Measurements from ENCODE around the gene HIVEP1. TPM values are rescaled to one million over a fixed set of nuclear protein-coding genes. Genes with fewer than 3 reads are reported as not detected.

HIVEP1 gene
- total RNA-seq, result 10 to 100 TPM; 17.5 to 29.0 (median 24.1) TPM

DNA sequence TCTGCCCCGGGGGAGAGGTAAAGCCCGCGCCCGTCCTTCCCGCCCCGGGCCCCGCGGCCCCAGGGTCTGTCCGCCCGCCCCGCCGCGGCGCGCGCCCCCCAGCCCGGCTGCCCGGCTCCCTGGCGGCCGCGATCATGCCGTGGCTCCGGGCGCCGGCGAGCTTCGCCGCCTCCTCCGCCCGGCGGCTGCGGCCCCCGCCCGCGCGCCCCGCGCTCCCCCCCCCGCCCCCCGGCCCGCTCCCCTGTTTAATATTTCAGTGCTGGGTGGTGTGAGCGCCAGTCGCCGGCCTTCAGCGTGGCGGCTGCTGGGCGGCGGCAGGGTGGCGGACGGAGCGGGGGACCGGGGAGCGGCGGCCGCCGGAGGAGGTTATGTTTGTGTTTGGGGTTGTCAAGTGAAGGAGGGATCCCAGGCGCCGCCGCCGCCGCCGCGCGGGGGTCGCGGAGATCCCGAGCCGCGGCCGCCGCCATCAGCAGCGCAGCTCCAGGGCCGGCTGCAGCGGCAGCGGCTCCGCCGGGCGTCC lies at the start of gene HIVEP1:
Gene HIVEP1 (plus strand): TSS at position 275 of the 520 bp plus-strand sequence. CDS start 3,317 bp downstream, outside the sequence.
- TF ChIP-seq, protein P1, sequence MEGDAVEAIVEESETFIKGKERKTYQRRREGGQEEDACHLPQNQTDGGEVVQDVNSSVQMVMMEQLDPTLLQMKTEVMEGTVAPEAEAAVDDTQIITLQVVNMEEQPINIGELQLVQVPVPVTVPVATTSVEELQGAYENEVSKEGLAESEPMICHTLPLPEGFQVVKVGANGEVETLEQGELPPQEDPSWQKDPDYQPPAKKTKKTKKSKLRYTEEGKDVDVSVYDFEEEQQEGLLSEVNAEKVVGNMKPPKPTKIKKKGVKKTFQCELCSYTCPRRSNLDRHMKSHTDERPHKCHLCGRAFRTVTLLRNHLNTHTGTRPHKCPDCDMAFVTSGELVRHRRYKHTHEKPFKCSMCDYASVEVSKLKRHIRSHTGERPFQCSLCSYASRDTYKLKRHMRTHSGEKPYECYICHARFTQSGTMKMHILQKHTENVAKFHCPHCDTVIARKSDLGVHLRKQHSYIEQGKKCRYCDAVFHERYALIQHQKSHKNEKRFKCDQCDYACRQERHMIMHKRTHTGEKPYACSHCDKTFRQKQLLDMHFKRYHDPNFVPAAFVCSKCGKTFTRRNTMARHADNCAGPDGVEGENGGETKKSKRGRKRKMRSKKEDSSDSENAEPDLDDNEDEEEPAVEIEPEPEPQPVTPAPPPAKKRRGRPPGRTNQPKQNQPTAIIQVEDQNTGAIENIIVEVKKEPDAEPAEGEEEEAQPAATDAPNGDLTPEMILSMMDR (IDR thresholded peaks at IDR 0.05; ENCODE audit: low read depth), result no peak

GRCh38 chr6:11963756-11964500 lies 48.2 kb upstream of the HIVEP1 start:
- TF ChIP-seq, protein P1 (IDR thresholded peaks at IDR 0.05; ENCODE audit: low read depth), result no peak

GRCh38 chr6:11964729-11965335 lies 47.3 kb upstream of the HIVEP1 start:
- TF ChIP-seq, protein P1 (IDR thresholded peaks at IDR 0.05; ENCODE audit: low read depth), result no peak

GRCh38 chr6:11965499-11965898 lies 46.6 kb upstream of the HIVEP1 start:
- TF ChIP-seq, protein P1 (IDR thresholded peaks at IDR 0.05; ENCODE audit: low read depth), result no peak

GRCh38 chr6:11968241-11968806 lies 43.8 kb upstream of the HIVEP1 start:
- TF ChIP-seq, protein P1 (IDR thresholded peaks at IDR 0.05; ENCODE audit: low read depth), result no peak

GRCh38 chr6:11969092-11969491 lies 43.0 kb upstream of the HIVEP1 start:
- TF ChIP-seq, protein P1 (IDR thresholded peaks at IDR 0.05; ENCODE audit: low read depth), result no peak

DNA sequence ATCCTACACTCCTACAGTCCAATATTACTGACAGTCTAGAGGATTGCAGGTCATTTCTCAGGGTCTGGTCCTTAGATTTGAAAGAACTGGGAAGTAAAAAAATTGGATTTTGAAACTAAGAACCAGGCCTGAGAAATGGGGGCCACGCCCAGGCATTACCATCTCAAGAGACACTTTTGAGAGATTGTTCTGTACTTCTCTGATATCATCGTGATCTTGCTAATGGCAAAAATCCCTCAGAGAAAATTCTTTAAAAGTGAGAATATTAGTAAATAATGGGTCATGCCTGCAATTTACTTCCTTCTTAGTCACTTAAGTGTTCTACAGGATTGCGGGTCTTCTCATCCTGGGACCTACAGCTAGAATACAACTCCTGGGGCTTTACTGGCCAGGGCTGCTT lies 42.0 kb upstream of the HIVEP1 start:
- TF ChIP-seq, protein P1 (IDR thresholded peaks at IDR 0.05; ENCODE audit: low read depth), result no peak
